Retina (tissue), 1 donor: ENCODE measurements around the gene FADS1.

Experiments used
- DNase-seq: peaks from one replicate; pipeline ENCODE4 v3.0.0-alpha.2; 2016

The FADS1 gene

GRCh38 chr11:61816736-61817455 lies at the start of gene FADS1:
Gene FADS1 (minus strand): TSS chr11:61817003. CDS start chr11:61816929, 74 bp downstream.
- peak; percentile 96 for DNase-seq

- no peak for DNase-seq
Measured at GRCh38 chr11:61866231-61866957, 49.6 kb upstream of the FADS1 start.

- no peak for DNase-seq
Measured at GRCh38 chr11:61864814-61865775, 48.3 kb upstream of the FADS1 start.

DNA sequence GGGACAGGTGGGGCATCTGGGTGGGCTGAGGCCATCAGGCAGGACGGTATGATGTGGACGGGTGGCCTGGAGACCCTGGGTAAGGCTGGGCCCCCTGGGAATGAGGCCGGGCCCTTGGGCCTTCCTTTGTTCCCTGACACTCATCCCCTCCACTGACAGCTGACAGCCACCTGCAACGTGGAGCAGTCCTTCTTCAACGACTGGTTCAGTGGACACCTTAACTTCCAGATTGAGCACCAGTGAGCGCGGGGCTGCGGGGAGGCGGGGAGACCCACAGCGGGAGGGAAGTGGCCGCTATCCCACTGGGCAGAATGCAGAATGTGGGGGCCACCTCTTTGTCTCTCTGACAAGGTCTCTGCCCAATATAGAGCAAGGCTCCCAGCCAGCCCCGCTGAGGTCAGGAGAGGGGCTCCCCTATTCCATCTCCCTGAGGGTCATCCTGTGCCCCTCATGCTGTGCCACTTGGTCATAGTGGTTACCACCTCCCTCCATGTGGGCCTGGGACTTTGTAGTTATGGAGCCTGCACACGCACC lies 46.8 kb upstream of the FADS1 start:
- DNase-seq, result no peak

GRCh38 chr11:61862714-61863547 lies 46.1 kb upstream of the FADS1 start:
- DNase-seq, result no peak

DNA sequence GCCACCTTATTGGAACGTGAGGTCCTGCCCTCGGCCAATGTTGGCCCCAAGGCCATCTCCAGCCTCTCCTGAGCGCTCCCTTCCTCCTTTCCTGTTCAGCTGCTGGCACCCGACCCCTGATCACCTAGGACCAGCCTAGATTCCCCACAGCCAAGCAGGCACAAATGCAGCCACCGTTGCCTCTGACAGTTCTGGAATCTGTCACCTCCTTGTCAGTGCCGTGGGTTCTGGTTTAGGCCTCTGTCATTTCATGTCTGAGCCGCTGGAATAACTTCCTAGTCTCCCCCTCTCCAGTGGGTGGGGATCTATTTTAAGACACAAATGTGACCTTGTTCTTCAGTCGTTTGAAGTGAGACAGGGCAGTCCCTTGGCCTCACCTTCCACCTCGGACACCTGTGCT lies 44.8 kb upstream of the FADS1 start:
- DNase-seq, result no peak

DNA sequence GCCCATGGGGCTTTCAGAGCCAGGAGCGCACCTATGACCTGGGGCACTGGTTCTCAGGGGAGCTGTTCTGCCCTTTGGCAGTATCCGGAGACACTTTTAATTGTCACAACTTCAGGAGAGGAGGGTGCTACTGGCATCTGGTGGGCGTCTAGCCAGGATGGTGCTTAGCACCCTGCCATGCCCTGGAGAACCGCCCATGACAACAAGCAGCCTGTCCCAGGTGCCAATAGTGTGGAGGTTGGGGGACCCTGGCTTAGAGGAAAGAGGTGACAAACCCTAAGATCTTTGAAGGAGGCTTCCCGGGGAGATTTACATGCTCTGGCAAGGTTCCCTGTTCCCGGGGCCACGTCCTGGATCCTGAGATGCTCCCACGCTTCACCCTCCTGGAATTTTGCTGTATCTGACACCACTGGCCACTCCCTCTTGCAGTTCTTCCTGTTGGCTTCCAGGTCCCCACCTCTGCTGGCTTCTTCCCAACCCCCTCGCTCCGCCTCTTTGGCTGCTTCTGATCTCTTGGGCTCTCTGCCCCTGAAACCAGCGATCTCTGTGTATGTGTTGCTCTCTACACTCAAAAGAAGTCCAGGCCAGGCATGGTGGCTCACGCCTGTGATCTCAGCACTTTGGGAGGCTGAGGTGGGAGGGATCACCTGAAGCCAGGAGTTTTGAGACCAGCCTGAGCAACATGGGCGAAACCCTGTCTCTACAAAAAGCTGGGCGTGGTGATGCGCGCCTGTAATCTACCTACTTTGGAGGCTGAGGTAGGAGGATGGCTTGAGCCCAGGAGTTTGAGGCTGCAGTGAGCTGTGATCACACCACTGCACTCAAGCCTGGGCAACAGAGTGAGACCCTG lies 43.5 kb upstream of the FADS1 start:
- DNase-seq, result no peak

- no peak for DNase-seq
Measured at GRCh38 chr11:61855939-61856680, 39.3 kb upstream of the FADS1 start.

DNA sequence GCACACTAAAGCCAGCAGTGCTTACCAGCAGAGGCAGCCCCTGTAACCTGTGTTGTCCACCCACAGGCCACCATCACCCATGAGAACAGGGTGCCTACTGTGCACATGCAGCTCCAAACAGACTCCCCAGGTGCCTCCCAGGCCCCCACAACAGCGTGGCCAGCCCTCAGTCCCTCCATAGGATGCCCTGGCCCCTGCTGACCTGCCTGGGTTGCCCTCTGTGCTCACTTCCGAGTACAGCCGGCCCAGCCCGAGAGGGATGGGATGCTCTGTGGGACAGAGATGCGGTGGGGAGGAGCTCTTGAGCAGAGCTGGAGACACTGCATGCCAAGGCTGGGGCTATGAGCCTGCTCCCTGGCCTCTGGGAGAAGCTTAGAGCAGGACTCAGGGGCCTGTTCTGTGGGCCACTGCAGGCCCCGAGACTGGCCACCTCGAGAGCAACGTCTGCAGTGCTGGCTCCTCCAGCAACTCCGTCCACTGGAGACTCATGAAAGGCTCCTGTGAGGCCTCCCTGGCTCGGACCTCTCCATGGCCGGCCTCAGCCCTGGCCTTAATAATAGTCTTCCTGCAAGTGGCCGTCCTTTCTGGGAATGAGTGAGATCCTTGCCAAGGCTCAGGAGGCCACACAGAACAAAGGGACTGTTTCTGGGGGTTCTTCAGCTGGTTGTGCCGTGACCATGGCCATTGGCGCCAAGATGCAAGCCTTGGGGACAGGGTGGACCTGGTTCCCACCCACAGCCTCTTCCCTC lies 38.3 kb upstream of the FADS1 start:
- DNase-seq, result no peak

DNA sequence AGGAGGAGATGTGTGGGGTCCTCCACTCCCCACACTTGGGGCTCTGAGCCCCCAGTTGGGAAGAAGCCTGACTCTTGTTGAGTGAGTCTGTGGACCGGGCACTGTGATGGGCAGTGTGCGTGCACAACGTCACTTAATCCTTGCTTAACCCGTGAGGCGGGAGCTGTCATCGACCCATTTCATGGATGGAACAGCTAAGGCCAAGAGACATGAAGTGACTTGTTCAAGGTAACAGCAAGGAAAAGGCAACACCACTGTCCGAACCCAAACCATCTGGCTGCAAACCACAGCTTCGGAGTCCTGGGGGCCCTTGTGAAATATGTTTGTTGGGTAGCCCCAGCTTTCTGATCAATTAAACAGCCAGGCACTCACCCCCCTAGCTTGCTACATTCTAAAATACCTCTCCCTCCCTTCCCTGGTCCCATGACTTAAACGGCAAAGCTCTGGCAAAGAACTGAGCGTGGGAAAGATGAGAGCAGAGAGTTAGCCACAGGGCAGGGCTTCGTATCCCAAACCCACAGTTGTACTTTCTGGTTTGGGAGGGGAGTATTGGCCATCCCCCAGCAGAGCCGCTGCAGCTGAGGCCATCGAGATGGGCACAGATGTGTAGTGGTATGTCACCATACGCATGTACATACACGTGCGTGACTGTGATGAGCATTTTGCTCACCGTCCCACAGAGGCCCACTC lies 37.5 kb upstream of the FADS1 start:
- no peak for DNase-seq

GRCh38 chr11:61853698-61854169 lies 36.9 kb upstream of the FADS1 start:
- DNase-seq, result no peak

DNA sequence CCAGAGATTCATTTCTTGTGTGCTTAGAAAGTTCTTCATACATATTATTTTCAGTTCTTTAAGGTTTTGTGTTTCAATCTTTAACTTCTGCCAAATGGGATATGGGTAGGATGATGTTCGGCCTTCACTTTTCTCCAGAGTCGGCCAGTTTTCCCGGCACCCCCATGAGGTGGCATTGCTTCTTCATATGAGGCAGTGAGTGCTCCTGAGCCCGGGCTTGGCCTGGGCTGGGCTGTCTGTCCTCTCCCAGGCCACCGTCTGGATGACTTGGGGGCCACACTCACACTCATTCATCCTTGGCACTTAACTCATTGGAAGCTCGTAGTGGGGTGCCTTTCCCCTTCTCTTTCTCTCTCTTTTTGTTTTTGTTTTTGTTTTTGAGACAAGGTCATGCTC lies 35.1 kb upstream of the FADS1 start:
- DNase-seq, result no peak

DNA sequence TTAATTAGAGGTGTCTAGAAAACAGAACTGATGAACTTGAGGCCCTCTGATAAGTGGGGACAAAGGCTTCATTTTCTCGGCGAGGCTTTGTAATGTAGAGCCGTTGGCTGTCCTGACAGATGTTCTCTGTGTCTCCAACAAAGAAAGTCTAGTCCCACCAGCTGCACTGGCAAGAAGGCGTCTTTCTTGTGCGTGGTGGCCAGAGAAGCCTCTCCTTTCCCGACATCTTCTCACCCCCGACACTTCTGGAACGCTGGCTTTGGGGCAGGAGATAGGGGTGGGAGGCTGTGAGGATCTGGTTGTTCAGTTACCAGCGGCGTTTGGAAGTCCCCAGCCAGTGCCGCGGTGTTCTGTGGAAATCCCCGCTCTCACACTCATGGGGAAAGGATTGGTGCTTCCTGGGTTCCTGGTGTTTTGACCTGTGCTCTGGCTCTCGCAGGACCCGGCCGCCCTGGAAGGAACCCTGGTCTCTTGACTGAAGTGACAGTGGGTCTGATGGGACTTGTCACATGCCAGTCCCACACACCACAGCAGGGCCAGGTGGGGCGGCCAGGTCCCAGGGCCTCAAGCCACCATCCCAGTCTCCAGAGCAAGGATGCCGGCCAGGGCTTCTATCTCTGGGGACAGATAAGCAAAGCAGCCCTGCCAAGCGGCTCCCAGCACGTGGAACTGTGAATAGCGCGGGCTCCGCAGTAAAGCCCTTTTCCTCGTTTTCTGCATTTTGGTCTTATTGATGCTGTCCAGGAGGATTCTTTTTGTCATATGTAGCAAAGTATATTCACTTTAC lies 34.5 kb upstream of the FADS1 start:
- no peak for DNase-seq

DNA sequence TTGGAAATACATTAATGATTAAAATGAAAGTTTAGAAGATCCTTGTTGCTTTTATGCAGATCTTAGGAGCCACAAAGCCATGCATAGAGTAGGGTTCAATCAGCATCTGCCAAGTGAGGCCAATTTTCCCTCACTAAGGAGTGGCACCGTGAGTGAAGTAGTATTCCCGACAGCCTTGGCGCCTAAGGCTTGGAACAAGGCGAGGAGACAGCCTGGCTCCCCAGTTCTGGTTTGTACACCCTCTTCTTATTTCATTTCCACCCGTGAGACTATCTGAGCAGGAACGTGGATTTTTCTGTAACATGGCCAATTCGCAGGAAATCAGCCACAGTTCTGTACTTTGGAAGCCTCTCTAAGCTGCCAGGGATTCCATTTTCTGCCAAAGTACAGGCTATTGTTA lies 33.9 kb upstream of the FADS1 start:
- DNase-seq, result no peak

DNA sequence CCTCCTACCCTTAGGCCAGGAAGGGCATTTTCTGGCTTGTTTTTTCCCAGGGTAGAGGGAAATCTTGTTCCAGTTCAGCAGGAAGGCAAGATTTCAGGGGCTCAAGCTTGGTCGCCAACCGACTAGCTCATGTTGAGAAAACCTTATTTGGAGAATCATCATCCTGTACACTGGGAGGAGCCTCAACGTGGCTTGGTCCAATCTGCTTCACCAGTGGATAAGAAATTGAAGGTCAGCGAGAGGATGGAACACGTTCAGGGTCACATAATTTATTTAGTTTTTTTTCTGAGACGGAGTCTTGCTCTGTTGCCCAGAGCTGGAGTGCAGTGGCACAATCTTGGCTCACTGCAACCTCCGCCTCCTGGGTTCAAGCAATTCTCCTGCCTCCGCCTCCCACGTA lies 31.8 kb upstream of the FADS1 start:
- DNase-seq, result no peak

DNA sequence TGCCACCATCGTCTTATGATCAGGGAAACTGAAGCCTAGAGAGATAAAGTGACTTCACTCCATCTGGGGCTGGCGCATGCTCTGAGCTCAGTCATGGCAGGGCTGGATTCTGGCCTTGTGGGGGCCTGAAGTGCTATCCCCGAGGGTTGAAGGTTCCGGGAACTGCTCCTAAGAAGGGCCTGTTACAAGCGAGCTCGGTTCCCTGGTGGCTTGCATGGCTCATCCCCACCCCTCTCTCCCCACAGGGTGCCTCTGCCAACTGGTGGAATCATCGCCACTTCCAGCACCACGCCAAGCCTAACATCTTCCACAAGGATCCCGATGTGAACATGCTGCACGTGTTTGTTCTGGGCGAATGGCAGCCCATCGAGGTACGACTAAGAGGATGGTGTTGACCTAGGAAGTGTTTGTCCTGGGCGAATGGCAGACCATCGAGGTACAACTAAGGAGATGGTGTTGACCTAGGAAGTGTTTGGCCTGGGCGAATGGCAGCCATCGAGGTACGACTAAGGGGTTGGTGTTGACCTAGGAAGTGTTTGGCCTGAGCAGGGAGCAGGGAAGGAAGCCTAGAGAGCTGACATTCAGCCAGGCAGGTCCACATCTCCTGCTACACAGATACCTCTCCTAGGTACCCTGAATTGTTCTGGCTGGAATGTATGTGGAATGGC lies 31.2 kb upstream of the FADS1 start:
- DNase-seq, result no peak

DNA sequence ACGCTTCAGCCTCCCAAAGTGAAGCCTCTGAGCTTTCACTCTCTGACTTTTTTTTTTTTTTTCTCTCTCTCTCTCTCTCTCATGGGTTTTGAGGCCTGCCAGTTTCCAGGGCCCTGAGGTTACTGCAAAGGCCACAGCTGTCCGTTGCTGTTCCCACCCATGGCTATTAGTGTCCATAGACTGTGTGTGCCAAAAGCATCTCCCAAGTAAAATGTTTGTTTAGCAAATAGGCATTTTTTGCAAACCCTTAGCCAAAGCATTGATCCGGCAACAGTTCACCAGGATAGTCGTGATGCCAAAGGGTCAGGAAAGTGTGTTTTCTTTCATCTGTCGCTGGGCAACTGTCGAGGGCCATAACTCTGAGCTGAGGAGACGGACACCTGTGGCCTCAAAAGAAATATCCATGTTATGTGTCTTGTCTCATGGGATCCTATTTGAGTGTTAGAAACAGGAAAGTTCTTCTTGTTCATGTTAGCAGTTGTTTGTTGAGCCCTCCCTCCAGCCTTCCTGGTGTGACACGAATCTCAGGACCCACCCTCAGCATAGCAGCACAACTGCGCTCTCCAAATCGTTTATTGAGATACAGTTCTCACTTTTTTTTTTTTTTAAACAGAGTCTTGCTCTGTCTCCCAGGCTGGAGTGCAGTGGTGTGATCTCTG lies 29.7 kb upstream of the FADS1 start:
- DNase-seq, result no peak
